ENCODE measurements around the gene POLR1G.
A peak's percentile ranks its signal among the peaks of the same experiment; 100 is the strongest.

Gene POLR1G

GRCh38 chr19:45455707-45456499, 49.5 kb downstream of the POLR1G start:
- Mint-ChIP-seq H3K36me3 (peaks cover 0 to 2% of the 10 kb centered on the region in 2 donors), H3K4me3 (peak overlapping the region; percentile 73 to 74), H3K4me1 (peaks cover 33 to 53% of the 10 kb centered on the region in 2 donors), H3K27ac (peak overlapping the region; percentile 98), H3K9me3 (no peaks in the 10 kb centered on the region), H3K27me3 (peaks cover 0 to 6% of the 10 kb centered on the region in 2 donors)
- DNase-seq (peak; percentile 72), ATAC-seq (replicated peaks) (peak; percentile 79)

DNA sequence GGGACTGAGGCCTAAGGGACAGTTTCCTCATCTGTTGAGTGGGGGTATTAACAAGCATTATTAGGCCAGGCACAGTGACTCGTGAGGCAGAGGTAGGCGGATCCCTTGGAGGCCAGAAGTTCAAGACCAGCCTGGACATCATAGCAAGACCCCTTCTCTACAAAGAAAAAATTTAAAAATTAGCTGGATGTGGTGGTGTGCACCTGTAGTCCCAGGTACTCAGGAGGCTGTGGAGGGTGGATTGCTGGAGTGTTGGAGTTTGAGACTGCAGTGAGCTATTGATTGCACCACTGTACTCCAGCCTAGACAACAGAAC, 50.0 kb downstream of the POLR1G start:
- Mint-ChIP-seq H3K36me3 (peaks cover 0 to 2% of the 10 kb centered on the region in 2 donors), H3K27me3 (peaks cover 0 to 6% of the 10 kb centered on the region in 2 donors), H3K27ac (peak overlapping the region; percentile 98), H3K9me3 (no peaks in the 10 kb centered on the region), H3K4me1 (peaks cover 29 to 51% of the 10 kb centered on the region in 2 donors), H3K4me3 (peak overlapping the region in 1 of 2 donors; percentile 73)
- DNase-seq: no peak
- no peak for ATAC-seq (replicated peaks)

DNA sequence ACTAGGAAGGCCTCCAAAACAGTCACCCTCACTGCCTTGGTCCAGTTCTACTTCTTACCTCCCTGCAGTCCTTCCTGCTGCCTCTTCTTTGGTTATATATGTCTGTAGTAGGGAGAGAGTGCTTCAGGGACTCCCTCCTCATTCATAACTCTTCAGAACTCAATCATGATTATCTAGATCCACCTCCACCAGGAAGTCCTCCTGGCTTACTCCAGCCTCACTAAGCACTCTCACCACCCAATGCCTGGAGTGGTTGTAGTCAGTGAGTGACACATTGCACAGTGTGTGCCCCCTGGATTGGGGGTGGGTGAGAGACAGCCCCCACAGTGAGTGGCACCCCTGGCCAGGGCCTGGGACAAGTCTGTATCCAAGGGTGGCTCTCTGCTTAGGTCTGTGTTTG, 51.3 kb downstream of the POLR1G start:
- H3K36me3 Mint-ChIP-seq: peaks cover 0 to 2% of the 10 kb centered on the region in 2 donors
- peaks cover 28 to 41% of the 10 kb centered on the region in 2 donors for H3K4me1 Mint-ChIP-seq
- peak overlapping the region in 1 of 2 donors; percentile 34 for H3K4me3 Mint-ChIP-seq
- no peak overlapping the region for H3K27ac Mint-ChIP-seq
- DNase-seq (no peak), ATAC-seq (replicated peaks) (no peak)
- peaks cover 0 to 6% of the 10 kb centered on the region in 2 donors for H3K27me3 Mint-ChIP-seq
- no peaks in the 10 kb centered on the region for H3K9me3 Mint-ChIP-seq
